IPS-20b (cell line): ENCODE results near the gene SEMA7A.
"Not testable (repeated sequence)": the region's sequence is repeated elsewhere in the genome, so short reads cannot be mapped to it uniquely, and the experiment has no call there.

Experiments used
- H3K27ac ChIP-seq: one replicate; pipeline ENCODE4 v1.5.1; 2013; ENCODE audit warnings: low read length
- H3K27me3 ChIP-seq: 2 replicates; pipeline ENCODE4 v1.6.1; 2013; ENCODE audit warnings: mild to moderate bottlenecking, low read length, inconsistent platforms; ENCODE audit not compliant: insufficient read depth
- H3K36me3 ChIP-seq: 2 replicates; pipeline ENCODE4 v1.6.1; 2013; ENCODE audit warnings: low read depth, mild to moderate bottlenecking, inconsistent platforms, low read length, moderate library complexity; ENCODE audit not compliant: insufficient read depth
- H3K4me1 ChIP-seq: 2 replicates; pipeline ENCODE4 v1.6.1; 2013; ENCODE audit warnings: mild to moderate bottlenecking, control low read depth, inconsistent platforms, low read length, moderate library complexity; ENCODE audit not compliant: insufficient read depth
- H3K4me3 ChIP-seq: 2 replicates; pipeline ENCODE4 v1.5.1; 2013; ENCODE audit warnings: mild to moderate bottlenecking, low read length, inconsistent platforms
- H3K9ac ChIP-seq: 2 replicates; pipeline ENCODE4 v1.6.1; 2013; ENCODE audit warnings: low read depth, mild to moderate bottlenecking, inconsistent platforms, low read length, moderate library complexity
- H3K9me3 ChIP-seq: 2 replicates; pipeline ENCODE4 v1.6.1; 2013; ENCODE audit warnings: mild to moderate bottlenecking, low read depth, low read length, inconsistent platforms; ENCODE audit not compliant: insufficient read depth

Gene SEMA7A

GRCh38 chr15:74365598-74366445 is 67.9 kb downstream of the SEMA7A start:
- no peaks in the 10 kb centered on the region for H3K36me3 ChIP-seq
- H3K27ac ChIP-seq: no peak overlapping the region
- peak overlapping the region; percentile 73; the same call in 1 of the 2 replicates for H3K9ac ChIP-seq
- peak overlapping the region; percentile 72 for H3K4me3 ChIP-seq
- H3K27me3 ChIP-seq: peaks cover 30% of the 10 kb centered on the region
- peaks cover 10% of the 10 kb centered on the region; the same call in 1 of the 2 replicates for H3K4me1 ChIP-seq
- no peaks in the 10 kb centered on the region for H3K9me3 ChIP-seq

DNA sequence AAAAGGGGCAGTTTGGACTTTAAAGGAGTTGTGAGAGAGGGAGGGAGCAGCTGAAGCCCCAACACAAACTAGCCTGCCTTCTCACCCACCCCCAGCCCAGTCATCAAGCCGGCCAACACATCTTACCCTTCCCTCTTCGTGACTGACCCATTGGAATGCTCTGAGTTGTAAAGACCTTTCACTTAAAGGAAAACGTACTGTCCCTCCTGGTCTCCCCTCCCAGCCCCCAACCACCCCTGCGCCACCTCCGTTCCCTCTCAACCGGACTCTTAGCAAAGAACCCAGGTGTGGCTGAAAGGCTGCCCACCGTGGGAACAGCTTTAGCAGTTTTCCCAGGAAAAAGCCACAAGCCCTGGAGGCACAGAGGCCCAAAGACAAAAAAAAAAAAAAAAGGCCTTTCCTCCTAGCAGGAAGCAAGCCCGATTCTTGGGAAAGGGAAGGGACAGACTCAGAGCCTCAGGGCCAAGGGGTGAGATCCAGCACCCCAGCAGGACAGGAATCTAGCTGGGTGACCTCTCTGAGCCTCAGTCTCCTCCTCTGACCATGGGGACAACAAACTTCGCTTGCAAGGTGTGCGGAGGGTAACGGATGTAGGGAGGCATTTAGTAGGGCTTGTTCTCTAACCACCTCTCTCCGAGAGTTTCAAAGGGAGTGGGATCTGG is 68.7 kb downstream of the SEMA7A start:
- Histone ChIP-seq H3K4me1 (peaks cover 10% of the 10 kb centered on the region; the same call in 1 of the 2 replicates), H3K9ac (peak overlapping the region; percentile 73; the same call in 1 of the 2 replicates), H3K27me3 (peaks cover 30% of the 10 kb centered on the region), H3K27ac (no peak overlapping the region), H3K9me3 (no peaks in the 10 kb centered on the region), H3K36me3 (no peaks in the 10 kb centered on the region), H3K4me3 (peak overlapping the region; percentile 72)

GRCh38 chr15:74362482-74362881 is 71.3 kb downstream of the SEMA7A start:
- no peak overlapping the region for H3K4me3 ChIP-seq
- H3K9ac ChIP-seq: no peak overlapping the region
- H3K27ac ChIP-seq: no peak overlapping the region
- peaks cover 28% of the 10 kb centered on the region for H3K27me3 ChIP-seq
- peaks cover 13% of the 10 kb centered on the region; the same call in 1 of the 2 replicates for H3K4me1 ChIP-seq
- no peaks in the 10 kb centered on the region for H3K36me3 ChIP-seq
- no peaks in the 10 kb centered on the region for H3K9me3 ChIP-seq

GRCh38 chr15:74360855-74361254 is 72.9 kb downstream of the SEMA7A start:
- not testable (repeated sequence) for H3K36me3 ChIP-seq, H3K9ac ChIP-seq, H3K27ac ChIP-seq, H3K9me3 ChIP-seq, H3K4me3 ChIP-seq
- Histone ChIP-seq H3K27me3 (peaks cover 12% of the 10 kb centered on the region), H3K4me1 (peaks cover 13% of the 10 kb centered on the region; the same call in 1 of the 2 replicates)

DNA sequence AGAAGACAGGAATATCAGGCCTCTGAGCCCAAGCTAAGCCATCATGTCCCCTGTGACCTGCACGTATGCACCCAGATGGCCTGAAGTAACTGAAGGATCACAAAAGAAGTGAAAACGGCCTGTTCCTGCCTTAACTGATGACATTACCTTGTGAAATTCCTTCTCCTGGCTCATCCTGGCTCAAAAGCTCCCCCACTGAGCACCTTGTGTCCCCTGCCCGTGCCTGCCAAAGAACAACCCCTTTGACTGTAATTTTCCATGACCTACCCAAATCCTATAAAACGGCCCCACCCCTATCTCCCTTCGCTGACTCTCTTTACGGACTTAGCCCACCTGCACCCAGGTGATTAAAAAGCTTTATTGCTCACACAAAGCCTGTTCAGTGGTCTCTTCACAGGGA is 74.4 kb downstream of the SEMA7A start:
- not testable (repeated sequence) for H3K27ac ChIP-seq, H3K27me3 ChIP-seq, H3K4me3 ChIP-seq, H3K9me3 ChIP-seq, H3K4me1 ChIP-seq, H3K36me3 ChIP-seq
- H3K9ac ChIP-seq: 0 out of 2 replicates have a peak overlapping the region, but pooled peaks have one; percentile 12
